ENCODE data around the gene RTEL1.

- TF ChIP-seq CTCF (IDR thresholded peaks at IDR 0.05): no peak
- no peak for TF ChIP-seq POLR2A (IDR thresholded peaks at IDR 0.05)
Measured at GRCh38 chr20:63611646-63612045, 46.5 kb upstream of the RTEL1 start.

Data from testis (tissue), 2 donors.